ENCODE measurements around the gene MYH6.

- TF ChIP-seq CTCF (IDR thresholded peaks at IDR 0.05): no peak
- TF ChIP-seq POLR2A (IDR thresholded peaks at IDR 0.05): no peak
Measured at GRCh38 chr14:23375527-23376251, 32.4 kb downstream of the MYH6 start.
